Fibroblast of lung (primary cell): ENCODE measurements around the gene TRPM6.

Source experiments
- EZH2 ChIP-seq: IDR thresholded peaks from 2 replicates; pipeline ENCODE4 v1.5.1; 2012; ENCODE audit warnings: low read length, control low read depth, mild to moderate bottlenecking; ENCODE audit errors: missing control alignments
- TF ChIP-seq, protein P1 (sequence below), 2 donors: IDR thresholded peaks in 1 of 2; conservative IDR thresholded peaks in 1 of 2; 1 replicate in 1 of 2; 2 replicates in 1 of 2; pipeline ENCODE4 v1.5.1; 2011 to 2012; ENCODE audit warnings: low read length in 2 of 2, control low read depth in 1 of 2, inconsistent platforms in 1 of 2, low read depth in 1 of 2, mild to moderate bottlenecking in 1 of 2

- TF ChIP-seq, protein P1, sequence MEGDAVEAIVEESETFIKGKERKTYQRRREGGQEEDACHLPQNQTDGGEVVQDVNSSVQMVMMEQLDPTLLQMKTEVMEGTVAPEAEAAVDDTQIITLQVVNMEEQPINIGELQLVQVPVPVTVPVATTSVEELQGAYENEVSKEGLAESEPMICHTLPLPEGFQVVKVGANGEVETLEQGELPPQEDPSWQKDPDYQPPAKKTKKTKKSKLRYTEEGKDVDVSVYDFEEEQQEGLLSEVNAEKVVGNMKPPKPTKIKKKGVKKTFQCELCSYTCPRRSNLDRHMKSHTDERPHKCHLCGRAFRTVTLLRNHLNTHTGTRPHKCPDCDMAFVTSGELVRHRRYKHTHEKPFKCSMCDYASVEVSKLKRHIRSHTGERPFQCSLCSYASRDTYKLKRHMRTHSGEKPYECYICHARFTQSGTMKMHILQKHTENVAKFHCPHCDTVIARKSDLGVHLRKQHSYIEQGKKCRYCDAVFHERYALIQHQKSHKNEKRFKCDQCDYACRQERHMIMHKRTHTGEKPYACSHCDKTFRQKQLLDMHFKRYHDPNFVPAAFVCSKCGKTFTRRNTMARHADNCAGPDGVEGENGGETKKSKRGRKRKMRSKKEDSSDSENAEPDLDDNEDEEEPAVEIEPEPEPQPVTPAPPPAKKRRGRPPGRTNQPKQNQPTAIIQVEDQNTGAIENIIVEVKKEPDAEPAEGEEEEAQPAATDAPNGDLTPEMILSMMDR (conservative IDR thresholded peaks at IDR 0.05 in 1 of 2, IDR thresholded peaks at IDR 0.05 in 1 of 2; ENCODE audit: low read depth in 1 of 2, low read length in 2 of 2) = no peak
- TF ChIP-seq EZH2 = no peak
Measured at GRCh38 chr9:74742191-74742790, 145.4 kb downstream of the TRPM6 start.
